ENCODE data around the gene KRTAP1-1.
"Not testable (repeated sequence)": the region's sequence is repeated elsewhere in the genome, so short reads cannot be mapped to it uniquely, and the experiment has no call there.

KRTAP1-1 gene

DNA sequence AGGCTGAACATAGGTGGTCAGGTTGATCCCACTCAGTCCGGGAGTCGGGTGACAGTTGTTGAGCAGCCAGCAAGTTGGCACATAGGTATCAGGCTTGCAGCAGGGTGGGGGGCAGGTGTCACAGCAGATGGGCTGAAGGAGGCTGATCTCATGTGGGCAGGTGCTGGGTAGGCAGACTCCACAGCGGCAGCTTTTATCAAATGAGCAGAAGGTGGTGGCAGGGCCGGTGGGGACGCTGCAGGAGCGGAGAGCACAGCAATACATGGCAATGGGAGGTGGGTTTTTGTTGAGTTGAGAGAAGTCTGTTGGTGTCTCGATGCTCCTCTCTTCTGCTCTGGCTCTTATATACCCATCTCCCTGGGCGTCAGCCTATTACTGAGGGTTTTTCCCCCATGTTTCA is 32.4 kb downstream of the KRTAP1-1 start, which contains the start of gene KRTAP3-1:
KRTAP3-1 (minus strand) TSS at position 318 of the 400 bp plus-strand sequence; CDS start at position 264, 54 bp downstream.
- no peak for DNase-seq (ENCODE audit: low read depth)
- no peak within 1 kb of the TSS for H3K4me3 ChIP-seq (ENCODE audit: low read depth, low read length)
- TF ChIP-seq, protein P1, sequence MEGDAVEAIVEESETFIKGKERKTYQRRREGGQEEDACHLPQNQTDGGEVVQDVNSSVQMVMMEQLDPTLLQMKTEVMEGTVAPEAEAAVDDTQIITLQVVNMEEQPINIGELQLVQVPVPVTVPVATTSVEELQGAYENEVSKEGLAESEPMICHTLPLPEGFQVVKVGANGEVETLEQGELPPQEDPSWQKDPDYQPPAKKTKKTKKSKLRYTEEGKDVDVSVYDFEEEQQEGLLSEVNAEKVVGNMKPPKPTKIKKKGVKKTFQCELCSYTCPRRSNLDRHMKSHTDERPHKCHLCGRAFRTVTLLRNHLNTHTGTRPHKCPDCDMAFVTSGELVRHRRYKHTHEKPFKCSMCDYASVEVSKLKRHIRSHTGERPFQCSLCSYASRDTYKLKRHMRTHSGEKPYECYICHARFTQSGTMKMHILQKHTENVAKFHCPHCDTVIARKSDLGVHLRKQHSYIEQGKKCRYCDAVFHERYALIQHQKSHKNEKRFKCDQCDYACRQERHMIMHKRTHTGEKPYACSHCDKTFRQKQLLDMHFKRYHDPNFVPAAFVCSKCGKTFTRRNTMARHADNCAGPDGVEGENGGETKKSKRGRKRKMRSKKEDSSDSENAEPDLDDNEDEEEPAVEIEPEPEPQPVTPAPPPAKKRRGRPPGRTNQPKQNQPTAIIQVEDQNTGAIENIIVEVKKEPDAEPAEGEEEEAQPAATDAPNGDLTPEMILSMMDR (IDR thresholded peaks at IDR 0.05; ENCODE audit: control insufficient read depth, extremely low read depth, insufficient read depth), result no peak

DNA sequence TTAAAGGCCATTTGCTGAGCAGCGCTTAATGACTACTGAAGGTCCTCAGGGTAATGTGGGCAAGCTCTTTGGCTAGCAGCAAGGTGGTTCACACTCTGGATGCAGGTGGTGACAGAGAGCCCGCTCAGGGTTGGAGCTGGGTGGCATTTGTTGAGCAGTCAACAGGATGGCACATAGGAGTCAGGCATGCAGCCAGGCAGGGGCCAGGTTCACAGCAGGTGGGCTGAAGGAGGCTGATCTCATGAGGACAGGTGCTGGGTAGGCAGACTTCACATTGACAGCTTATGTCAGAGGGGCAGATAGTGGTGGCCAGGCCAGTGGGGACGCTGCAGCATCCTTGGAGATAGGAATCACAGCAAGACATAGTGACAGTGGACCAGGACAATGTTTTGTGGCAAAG is 36.9 kb downstream of the KRTAP1-1 start:
- no peak for DNase-seq (ENCODE audit: low read depth)
- TF ChIP-seq, protein P1 (IDR thresholded peaks at IDR 0.05; ENCODE audit: control insufficient read depth, extremely low read depth, insufficient read depth), result no peak
- H3K4me3 ChIP-seq (ENCODE audit: low read depth, low read length), result no peak overlapping the region

DNA sequence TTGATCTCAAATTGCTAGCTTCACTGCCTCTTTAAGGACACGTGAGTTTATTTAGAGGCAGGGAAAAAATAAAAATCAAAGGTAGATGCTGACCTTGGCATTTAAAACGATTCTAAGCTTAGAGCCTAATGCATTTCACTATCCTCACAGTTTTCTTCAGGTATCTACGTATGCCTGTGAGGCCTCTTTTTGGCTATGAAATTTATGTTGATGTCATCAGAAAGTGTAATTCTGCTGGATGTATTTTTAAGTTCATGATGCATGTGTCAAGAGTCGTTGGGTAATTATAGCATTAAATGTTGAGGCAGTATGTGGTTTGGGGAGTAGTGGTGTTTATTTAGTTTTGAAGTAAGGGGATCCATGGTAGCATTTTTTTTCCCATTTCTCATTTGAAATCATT is 37.3 kb downstream of the KRTAP1-1 start:
- no peak for DNase-seq (ENCODE audit: low read depth)
- no peak overlapping the region for H3K4me3 ChIP-seq (ENCODE audit: low read depth, low read length)
- TF ChIP-seq, protein P1 (IDR thresholded peaks at IDR 0.05; ENCODE audit: control insufficient read depth, extremely low read depth, insufficient read depth), result no peak

DNA sequence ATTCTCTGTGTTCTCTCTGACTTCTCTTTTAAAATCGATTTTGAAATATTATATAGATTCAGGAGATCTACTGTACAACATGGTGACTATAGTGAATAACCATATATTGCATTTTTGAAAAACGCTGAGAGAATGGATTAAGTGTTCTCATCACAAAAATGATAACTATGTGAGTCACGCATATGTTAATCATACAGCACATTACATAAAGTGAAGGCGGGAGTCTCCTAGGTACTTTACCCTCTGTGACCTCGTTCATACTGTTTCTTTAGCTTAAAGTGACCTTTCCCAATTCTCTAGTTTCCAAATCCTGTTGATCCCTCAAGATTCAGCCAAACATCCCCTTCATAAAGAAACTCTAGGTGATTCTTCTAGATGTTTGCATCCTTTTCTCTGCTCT is 38.4 kb downstream of the KRTAP1-1 start:
- TF ChIP-seq, protein P1 (IDR thresholded peaks at IDR 0.05; ENCODE audit: control insufficient read depth, extremely low read depth, insufficient read depth), result no peak
- no peak for DNase-seq (ENCODE audit: low read depth)

DNA sequence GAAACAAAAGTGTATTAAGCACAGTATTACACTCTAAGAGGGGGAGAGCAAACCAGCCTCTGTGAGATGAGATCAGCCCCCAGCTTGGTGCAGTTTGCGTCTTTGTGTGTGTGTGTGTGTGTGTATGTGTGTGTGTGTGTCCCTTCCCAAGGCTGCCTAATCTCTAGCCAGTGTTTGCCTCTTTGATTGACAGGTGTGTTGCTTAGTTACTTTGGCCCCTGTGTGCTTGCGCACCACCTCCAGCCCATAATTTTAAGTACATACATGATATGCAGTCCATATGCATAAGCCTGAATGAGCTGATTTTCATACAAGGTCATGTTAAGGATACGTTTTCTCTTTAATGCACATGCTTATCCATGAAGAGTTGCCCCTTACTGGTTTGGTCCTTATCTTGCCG is 39.5 kb downstream of the KRTAP1-1 start:
- DNase-seq (ENCODE audit: low read depth), result no peak
- TF ChIP-seq, protein P1 (IDR thresholded peaks at IDR 0.05; ENCODE audit: control insufficient read depth, extremely low read depth, insufficient read depth), result no peak
- H3K4me3 ChIP-seq (ENCODE audit: low read depth, low read length), result no peak overlapping the region

More for the DNA sequence above, 38.4 kb downstream of the KRTAP1-1 start:
- no peak overlapping the region for H3K4me3 ChIP-seq (ENCODE audit: low read depth, low read length)

DNA sequence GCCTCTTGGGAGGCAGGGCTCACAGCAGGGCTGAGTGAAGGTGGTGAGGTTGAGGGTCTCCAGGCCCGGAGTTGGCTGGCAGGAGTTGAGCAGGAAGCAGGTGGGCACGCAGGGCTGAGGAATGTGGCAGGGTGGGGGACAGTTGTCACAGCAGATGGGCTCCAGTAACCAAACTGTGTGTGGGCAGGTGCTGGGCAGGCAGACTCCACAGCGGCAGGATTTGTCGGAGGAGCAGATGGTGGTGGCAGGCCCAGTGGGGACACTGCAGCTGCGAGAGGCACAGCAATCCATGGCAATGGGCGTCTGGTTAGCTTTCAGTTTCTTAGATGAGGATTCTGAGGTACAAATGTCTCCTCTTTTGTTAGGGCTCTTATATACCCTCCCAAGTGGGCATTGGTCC is 41.7 kb downstream of the KRTAP1-1 start, which contains the start of gene KRTAP3-2:
KRTAP3-2 (minus strand) TSS at position 344 of the 400 bp plus-strand sequence; CDS start at position 291, 53 bp downstream.
- DNase-seq (ENCODE audit: low read depth); H3K4me3 ChIP-seq (ENCODE audit: low read depth, low read length): not testable (repeated sequence)

DNA sequence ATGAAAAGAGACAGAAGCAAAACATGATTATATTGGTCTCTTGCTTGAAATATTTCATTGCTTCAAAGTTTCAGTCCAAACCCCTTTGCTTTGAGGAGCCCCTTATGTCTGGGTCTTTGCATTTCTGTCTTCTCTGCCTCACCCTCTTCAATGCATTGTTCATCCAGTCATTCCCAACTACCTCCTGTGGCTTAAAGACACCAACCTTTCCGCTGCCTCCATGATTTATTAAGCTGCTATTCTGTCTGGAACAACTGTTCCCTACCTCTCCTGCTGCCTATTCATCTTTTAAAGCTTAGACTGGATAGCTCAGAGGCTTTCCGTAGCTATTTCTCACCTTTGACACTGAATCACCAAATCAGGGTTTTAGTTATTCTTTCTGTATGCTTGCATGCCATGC is 43.9 kb downstream of the KRTAP1-1 start:
- no peak for DNase-seq (ENCODE audit: low read depth)

More for the DNA sequence above, 43.9 kb downstream of the KRTAP1-1 start:
- H3K4me3 ChIP-seq (ENCODE audit: low read depth, low read length), result no peak overlapping the region
- TF ChIP-seq, protein P1 (IDR thresholded peaks at IDR 0.05; ENCODE audit: control insufficient read depth, extremely low read depth, insufficient read depth), result no peak
